ENCODE results near the gene AP5S1. TPM values are rescaled to one million over a fixed set of nuclear protein-coding genes. Genes with fewer than 3 reads are reported as not detected.
A peak's percentile ranks its signal among the peaks of the same experiment; 100 is the strongest.

AP5S1 gene
- total and polyA plus RNA-seq, 10 of the 15 experiments (the other 5 are each of a cell fraction or from before 2014, with no cell fraction given) = 3.8 to 13.2 (median 7.8) TPM

DNA sequence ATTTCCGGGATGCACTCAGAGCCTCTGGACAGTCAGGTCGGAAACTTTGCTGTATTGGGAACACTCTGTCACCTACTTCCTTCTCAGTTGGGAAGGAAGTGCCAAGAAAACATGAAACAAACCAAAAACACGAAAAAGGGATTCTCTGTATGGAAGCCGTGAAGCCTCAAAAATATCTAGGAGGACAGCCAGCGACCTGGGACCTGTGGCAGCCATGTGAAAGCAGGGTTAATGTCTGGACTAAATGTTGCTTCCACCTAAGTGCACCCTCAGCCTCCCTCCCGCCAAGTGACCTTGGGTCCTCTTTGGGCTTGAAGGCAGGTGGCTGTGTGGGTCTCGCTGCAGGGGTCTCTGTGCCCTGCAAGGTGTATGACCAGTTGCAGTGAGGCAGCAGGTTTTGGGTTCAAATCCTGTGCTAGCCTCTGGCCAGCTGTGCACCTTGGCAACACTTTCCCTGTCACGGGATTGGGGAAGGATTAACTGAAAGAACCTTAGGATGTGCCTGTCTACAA lies 27.1 kb downstream of the AP5S1 start:
- Histone ChIP-seq H3K27ac (ENCODE audit: control insufficient read depth, insufficient read depth) (peak overlapping the region; percentile 79), H3K9ac (ENCODE audit: control insufficient read depth, insufficient read depth, low read length) (peak overlapping the region; percentile 88), H3K4me2 (ENCODE audit: control insufficient read depth, insufficient read depth) (peak overlapping the region; percentile 84), H3K36me3 (ENCODE audit: control insufficient read depth in 2 of 2, insufficient read depth in 2 of 2, low read length in 1 of 2) (no peaks in the 10 kb centered on the region), H3K9me3 (replicated peaks; ENCODE audit: control insufficient read depth, insufficient read depth, low read length) (no peaks in the 10 kb centered on the region), H3K4me3 (peak overlapping the region; percentile 87), H3K27me3 (replicated peaks in 1 of 2; ENCODE audit: control insufficient read depth in 2 of 2, insufficient read depth in 2 of 2, low read length in 1 of 2) (no peaks in the 10 kb centered on the region), H2AFZ (ENCODE audit: control insufficient read depth, low read depth, low read length) (peak overlapping the region; percentile 85; the same call in 1 of the 2 replicates), H3K4me1 (ENCODE audit: control insufficient read depth, insufficient read depth, low read length) (peaks cover 10% of the 10 kb centered on the region), H4K20me1 (ENCODE audit: control insufficient read depth, insufficient read depth) (no peaks in the 10 kb centered on the region), H3K79me2 (ENCODE audit: control insufficient read depth, insufficient read depth, low read length) (peaks cover 29% of the 10 kb centered on the region)
- intact Hi-C loops (cut with micrococcal nuclease; ENCODE audit: unreplicated experiment) = loop anchor here (2.0 kb wide), 2 partner anchors 27 to 53 kb away; partner anchors contain the start of gene AP5S1
- ATAC-seq = no peak
- SMC1A ChIA-PET (ENCODE audit: uncharacterized antibody, unreplicated experiment) = interaction anchor here (1.2 kb wide), 1 partner anchor 27 kb away, joined by 3 read pairs; the partner anchor contains the start of gene AP5S1
- FAIRE-seq = no peak
- RAD21 ChIA-PET (ENCODE audit: unreplicated experiment) = no interaction called here
- BruUV-seq (replicated peaks) = TSS peak; percentile 87
- POLR2A ChIA-PET = no interaction called here
- CTCF ChIA-PET = interaction anchor here (0.6 to 0.8 kb wide), 2 partner anchors 27 to 95 kb away, joined by 3 read pairs; partner anchors contain the start of gene AP5S1
- 28% methylated on average over 8 of the region's 8 CpGs for WGBS (ENCODE audit: insufficient coverage, insufficient replicate concordance, low lambda C conversion rate, missing lambda C conversion rate)
- DNase-seq (ENCODE audit: low read depth, low spot score) = no peak
- in situ Hi-C loops (cut with MboI) = no loop called here
- TF ChIP-seq ETV6 (conservative IDR thresholded peaks at IDR 0.05 in 1 of 2, IDR thresholded peaks at IDR 0.05 in 1 of 2; ENCODE audit: borderline replicate concordance in 1 of 2, low read depth in 1 of 2) (0 out of 4 replicates have a peak, but pooled peaks of 1 of the 2 experiments have one; percentile 8), TCF7 (IDR thresholded peaks at IDR 0.05; ENCODE audit: borderline replicate concordance) (no peak)

DNA sequence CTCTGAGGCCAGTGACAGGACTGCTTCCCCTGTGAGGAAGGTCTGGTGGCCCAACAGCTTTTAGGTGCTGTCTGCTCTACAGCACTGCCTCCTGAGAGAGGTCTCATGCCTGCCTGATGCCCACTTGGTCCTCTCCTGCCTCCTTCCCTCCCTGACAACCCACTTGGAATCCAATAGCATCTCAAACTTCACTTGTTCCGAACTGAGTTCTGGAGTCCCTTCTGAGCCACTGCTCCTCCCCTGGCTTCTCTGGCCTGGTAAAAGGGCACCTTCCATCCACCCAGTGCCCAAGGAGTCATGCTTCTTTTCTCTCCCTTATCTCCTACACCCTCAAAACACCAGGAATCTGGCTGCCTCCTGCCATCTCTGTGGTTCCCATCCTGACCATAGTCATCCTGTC lies 28.2 kb downstream of the AP5S1 start:
- Histone ChIP-seq H3K4me3 (no peak overlapping the region), H3K27ac (ENCODE audit: control insufficient read depth, insufficient read depth) (no peak overlapping the region), H3K79me2 (ENCODE audit: control insufficient read depth, insufficient read depth, low read length) (peaks cover 29% of the 10 kb centered on the region), H3K9ac (ENCODE audit: control insufficient read depth, insufficient read depth, low read length) (no peak overlapping the region), H3K9me3 (replicated peaks; ENCODE audit: control insufficient read depth, insufficient read depth, low read length) (no peaks in the 10 kb centered on the region), H4K20me1 (ENCODE audit: control insufficient read depth, insufficient read depth) (no peaks in the 10 kb centered on the region), H3K36me3 (ENCODE audit: control insufficient read depth in 2 of 2, insufficient read depth in 2 of 2, low read length in 1 of 2) (no peaks in the 10 kb centered on the region), H2AFZ (ENCODE audit: control insufficient read depth, low read depth, low read length) (no peak overlapping the region), H3K4me2 (ENCODE audit: control insufficient read depth, insufficient read depth) (peak overlapping the region; percentile 19; the same call in 1 of the 2 replicates), H3K4me1 (ENCODE audit: control insufficient read depth, insufficient read depth, low read length) (peaks cover 10% of the 10 kb centered on the region), H3K27me3 (replicated peaks in 1 of 2; ENCODE audit: control insufficient read depth in 2 of 2, insufficient read depth in 2 of 2, low read length in 1 of 2) (no peaks in the 10 kb centered on the region)
- no TSS peak for BruUV-seq (replicated peaks)
- FAIRE-seq = no peak
- DNase-seq (ENCODE audit: low read depth, low spot score) = no peak
- CTCF ChIA-PET = no interaction called here
- RAD21 ChIA-PET (ENCODE audit: unreplicated experiment) = no interaction called here
- intact Hi-C loops (cut with micrococcal nuclease; ENCODE audit: unreplicated experiment) = no loop called here
- TF ChIP-seq RAD21 (IDR thresholded peaks at IDR 0.05; ENCODE audit: insufficient read depth, low read depth, low read length) = no peak
- TF ChIP-seq, protein P1, sequence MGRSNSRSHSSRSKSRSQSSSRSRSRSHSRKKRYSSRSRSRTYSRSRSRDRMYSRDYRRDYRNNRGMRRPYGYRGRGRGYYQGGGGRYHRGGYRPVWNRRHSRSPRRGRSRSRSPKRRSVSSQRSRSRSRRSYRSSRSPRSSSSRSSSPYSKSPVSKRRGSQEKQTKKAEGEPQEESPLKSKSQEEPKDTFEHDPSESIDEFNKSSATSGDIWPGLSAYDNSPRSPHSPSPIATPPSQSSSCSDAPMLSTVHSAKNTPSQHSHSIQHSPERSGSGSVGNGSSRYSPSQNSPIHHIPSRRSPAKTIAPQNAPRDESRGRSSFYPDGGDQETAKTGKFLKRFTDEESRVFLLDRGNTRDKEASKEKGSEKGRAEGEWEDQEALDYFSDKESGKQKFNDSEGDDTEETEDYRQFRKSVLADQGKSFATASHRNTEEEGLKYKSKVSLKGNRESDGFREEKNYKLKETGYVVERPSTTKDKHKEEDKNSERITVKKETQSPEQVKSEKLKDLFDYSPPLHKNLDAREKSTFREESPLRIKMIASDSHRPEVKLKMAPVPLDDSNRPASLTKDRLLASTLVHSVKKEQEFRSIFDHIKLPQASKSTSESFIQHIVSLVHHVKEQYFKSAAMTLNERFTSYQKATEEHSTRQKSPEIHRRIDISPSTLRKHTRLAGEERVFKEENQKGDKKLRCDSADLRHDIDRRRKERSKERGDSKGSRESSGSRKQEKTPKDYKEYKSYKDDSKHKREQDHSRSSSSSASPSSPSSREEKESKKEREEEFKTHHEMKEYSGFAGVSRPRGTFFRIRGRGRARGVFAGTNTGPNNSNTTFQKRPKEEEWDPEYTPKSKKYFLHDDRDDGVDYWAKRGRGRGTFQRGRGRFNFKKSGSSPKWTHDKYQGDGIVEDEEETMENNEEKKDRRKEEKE (IDR thresholded peaks at IDR 0.05) = no peak
- no peak for TF ChIP-seq SMAD5 (IDR thresholded peaks at IDR 0.05; ENCODE audit: low read depth)
- no peak for TF ChIP-seq CHD2 (IDR thresholded peaks at IDR 0.05; ENCODE audit: borderline replicate concordance, low read depth, low read length)
- no peak for TF ChIP-seq BHLHE40 (IDR thresholded peaks at IDR 0.05; ENCODE audit: borderline replicate concordance in 1 of 2, low read depth in 2 of 2, low read length in 1 of 2)
- no peak for TF ChIP-seq MEF2A (IDR thresholded peaks at IDR 0.05; ENCODE audit: insufficient read depth, low read depth, low read length)
- ATAC-seq = no peak
- SMC1A ChIA-PET (ENCODE audit: uncharacterized antibody, unreplicated experiment) = interaction anchor here (1.2 kb wide), 1 partner anchor 28 kb away, joined by 3 read pairs; the partner anchor contains the start of gene AP5S1
- in situ Hi-C loops (cut with MboI) = no loop called here
- WGBS (ENCODE audit: insufficient coverage, insufficient replicate concordance, low lambda C conversion rate, missing lambda C conversion rate) = 83% methylated on average over 1 of the region's 1 CpG
- POLR2A ChIA-PET = interaction anchor here (0.7 kb wide), 1 partner anchor 10 kb away, joined by 5 read pairs; no protein-coding TSS in a partner anchor
